Esophagus muscularis mucosa (tissue), 3 donors: ENCODE measurements around the gene CEP104.

Source experiments
- POLR2A ChIP-seq: fragments of 450-650 bp; IDR thresholded peaks from one replicate; pipeline ENCODE4 v1.6.1; 2017; ENCODE audit warnings: antibody characterized with exemption, moderate library complexity, mild to moderate bottlenecking, low read depth
- TF ChIP-seq, protein P1 (sequence below), 3 experiments: fragments of 200-600 bp in 2 of 3; fragments of 450-650 bp in 1 of 3; sonication (generic) in 2 of 3; IDR thresholded peaks; one replicate each; pipeline ENCODE4 v1.5.1; 2017 to 2019; ENCODE audit warnings: antibody characterized with exemption in 3 of 3, mild to moderate bottlenecking in 2 of 3, moderate library complexity in 1 of 3

DNA sequence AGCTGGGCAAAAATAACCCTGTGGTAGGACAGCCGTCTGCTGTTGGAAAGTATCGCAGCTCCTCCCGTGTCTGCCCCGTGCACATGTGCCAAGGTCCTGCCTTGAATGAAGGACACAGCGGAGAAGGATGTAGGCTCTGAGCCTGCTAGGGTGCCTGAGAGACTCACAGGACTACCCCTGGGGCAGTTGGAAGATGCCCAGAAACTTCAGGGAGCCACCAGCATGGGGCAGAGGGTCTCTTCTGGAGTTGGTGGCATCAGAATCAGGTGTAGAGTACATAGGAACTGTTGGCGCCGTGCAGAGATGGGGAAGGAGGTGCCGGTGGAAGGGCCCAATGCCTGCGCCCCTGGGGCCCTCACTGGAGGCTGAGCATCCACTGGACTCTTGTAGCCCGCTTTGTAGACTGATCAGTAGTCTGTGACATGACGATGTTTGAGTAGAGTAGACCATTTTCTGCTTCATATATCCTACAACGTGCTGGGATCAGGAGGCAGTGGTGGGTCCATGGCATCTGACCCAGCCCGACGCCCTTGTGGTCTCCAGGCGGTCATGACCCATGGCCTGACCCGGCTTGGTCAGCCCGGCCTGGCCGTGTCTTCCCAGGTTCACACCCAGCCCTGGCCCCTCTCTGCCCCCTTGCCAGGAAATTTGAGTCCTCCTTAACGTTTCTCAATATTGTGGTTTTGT, 48.4 kb upstream of the CEP104 start:
- TF ChIP-seq, protein P1, sequence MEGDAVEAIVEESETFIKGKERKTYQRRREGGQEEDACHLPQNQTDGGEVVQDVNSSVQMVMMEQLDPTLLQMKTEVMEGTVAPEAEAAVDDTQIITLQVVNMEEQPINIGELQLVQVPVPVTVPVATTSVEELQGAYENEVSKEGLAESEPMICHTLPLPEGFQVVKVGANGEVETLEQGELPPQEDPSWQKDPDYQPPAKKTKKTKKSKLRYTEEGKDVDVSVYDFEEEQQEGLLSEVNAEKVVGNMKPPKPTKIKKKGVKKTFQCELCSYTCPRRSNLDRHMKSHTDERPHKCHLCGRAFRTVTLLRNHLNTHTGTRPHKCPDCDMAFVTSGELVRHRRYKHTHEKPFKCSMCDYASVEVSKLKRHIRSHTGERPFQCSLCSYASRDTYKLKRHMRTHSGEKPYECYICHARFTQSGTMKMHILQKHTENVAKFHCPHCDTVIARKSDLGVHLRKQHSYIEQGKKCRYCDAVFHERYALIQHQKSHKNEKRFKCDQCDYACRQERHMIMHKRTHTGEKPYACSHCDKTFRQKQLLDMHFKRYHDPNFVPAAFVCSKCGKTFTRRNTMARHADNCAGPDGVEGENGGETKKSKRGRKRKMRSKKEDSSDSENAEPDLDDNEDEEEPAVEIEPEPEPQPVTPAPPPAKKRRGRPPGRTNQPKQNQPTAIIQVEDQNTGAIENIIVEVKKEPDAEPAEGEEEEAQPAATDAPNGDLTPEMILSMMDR (IDR thresholded peaks at IDR 0.05) = no peak
- no peak for TF ChIP-seq POLR2A
